GM11168 (cell line): Measurements from ENCODE around the gene CDV3.

Source experiments
- in situ Hi-C: fragments of 300-500 bp; cut with MboI; formaldehyde crosslinking; loops from one replicate; pipeline ENCODE4 v1.12.0; 2022; ENCODE audit warnings: low sequenced_read_pairs; ENCODE audit not compliant: unreplicated experiment

CDV3 gene

GRCh38 chr3:133599280-133599679 is 25.8 kb downstream of the CDV3 start:
- in situ Hi-C loops: no loop called here

GRCh38 chr3:133600572-133601081 is 27.1 kb downstream of the CDV3 start:
- in situ Hi-C loops: no loop called here

GRCh38 chr3:133606342-133606741 is 32.9 kb downstream of the CDV3 start:
- in situ Hi-C loops: no loop called here

- in situ Hi-C loops: no loop called here
Measured at GRCh38 chr3:133606902-133607301, 33.4 kb downstream of the CDV3 start.

GRCh38 chr3:133607816-133608215 is 34.3 kb downstream of the CDV3 start:
- in situ Hi-C loops: no loop called here

- in situ Hi-C loops: no loop called here
Measured at GRCh38 chr3:133608388-133608787, 34.9 kb downstream of the CDV3 start.

- in situ Hi-C loops: no loop called here
Measured at GRCh38 chr3:133610031-133610430, 36.5 kb downstream of the CDV3 start.

- in situ Hi-C loops: no loop called here
Measured at GRCh38 chr3:133611534-133611933, 38.0 kb downstream of the CDV3 start.

- in situ Hi-C loops: no loop called here
Measured at GRCh38 chr3:133620066-133620784, 46.7 kb downstream of the CDV3 start.

GRCh38 chr3:133627789-133628188 is 54.3 kb downstream of the CDV3 start:
- in situ Hi-C loops: no loop called here

- in situ Hi-C loops: no loop called here
Measured at GRCh38 chr3:133629146-133629545, 55.7 kb downstream of the CDV3 start.

GRCh38 chr3:133633439-133633838 is 60.0 kb downstream of the CDV3 start:
- in situ Hi-C loops: no loop called here
